HEK293 (cell line): ENCODE data around the gene TMEM184B.

Experiments
- CTCF ChIA-PET: fragments of 350-600 bp; formaldehyde crosslinking; extraction: SDS; loops from one replicate; lab custom pipeline; 2021; ENCODE audit warnings: antibody characterized with exemption; lab: Yijun Ruan, JAX
- POLR2A ChIA-PET: fragments of 300-600 bp; formaldehyde crosslinking; extraction: SDS; loops from one replicate; lab custom pipeline; 2020; ENCODE audit warnings: antibody characterized with exemption, inconsistent platforms; lab: Yijun Ruan, JAX
- H3K27ac ChIP-seq: fragments of 200-500 bp; sonication (Bioruptor generic); 2 replicates; pipeline ENCODE4 v1.5.1; 2014; ENCODE audit warnings: low read depth, low read length, control low read depth, inconsistent platforms; ENCODE audit errors: extremely low read depth
- H3K36me3 ChIP-seq, 2 experiments: fragments of 200-500 bp in 1 of 2; sonication (Bioruptor generic) in 1 of 2; 1 replicate in 1 of 2; 2 replicates in 1 of 2; pipeline ENCODE4 v1.5.1; 2014 to 2017; ENCODE audit warnings: inconsistent platforms in 2 of 2, low read length in 2 of 2; ENCODE audit not compliant: control insufficient read depth in 2 of 2, insufficient read depth in 1 of 2
- H3K4me1 ChIP-seq: fragments of 200-500 bp; sonication (Bioruptor generic); 2 replicates; pipeline ENCODE4 v1.5.1; 2014; ENCODE audit warnings: mild to moderate bottlenecking, low read length, inconsistent platforms; ENCODE audit not compliant: control insufficient read depth, insufficient read depth
- H3K4me3 ChIP-seq: 2 replicates; pipeline ENCODE4 v1.5.1; 2011; ENCODE audit warnings: low read depth, mild to moderate bottlenecking, control low read depth, low read length, moderate library complexity
- H3K9me3 ChIP-seq: fragments of 200-500 bp; sonication (Bioruptor generic); 2 replicates; pipeline ENCODE4 v1.5.1; 2014; ENCODE audit warnings: low read depth, low read length, inconsistent platforms; ENCODE audit not compliant: control insufficient read depth, insufficient read depth
- BCL11B ChIP-seq: fragments of 450-650 bp; formaldehyde crosslinking; IDR thresholded peaks from 2 replicates; pipeline ENCODE4 v1.5.1; 2016; ENCODE audit warnings: low read depth, missing biosample characterization, missing genetic modification characterization
- EGR2 ChIP-seq: fragments of 450-650 bp; formaldehyde crosslinking; IDR thresholded peaks from 2 replicates; pipeline ENCODE4 v1.5.1; 2016; ENCODE audit warnings: low read depth, missing biosample characterization, missing genetic modification characterization
- FEZF1 ChIP-seq: fragments of 450-650 bp; formaldehyde crosslinking; IDR thresholded peaks from 2 replicates; pipeline ENCODE4 v1.5.1; 2016; ENCODE audit warnings: missing biosample characterization, missing genetic modification characterization
- GLI2 ChIP-seq: fragments of 450-650 bp; formaldehyde crosslinking; IDR thresholded peaks from 2 replicates; pipeline ENCODE4; 2017; ENCODE audit warnings: missing biosample characterization, missing genetic modification characterization, low read depth, borderline replicate concordance
- IKZF3 ChIP-seq: fragments of 450-650 bp; IDR thresholded peaks from 2 replicates; pipeline ENCODE4 v1.5.0; 2018; ENCODE audit warnings: missing biosample characterization, mild to moderate bottlenecking, missing genetic modification characterization, moderate library complexity
- KLF7 ChIP-seq: fragments of 450-650 bp; formaldehyde crosslinking; IDR thresholded peaks from 2 replicates; pipeline ENCODE4 v1.5.1; 2016; ENCODE audit warnings: missing biosample characterization, missing genetic modification characterization, borderline replicate concordance
- SETDB1 ChIP-seq: IDR thresholded peaks from one replicate; pipeline ENCODE4 v1.6.1; 2017; ENCODE audit warnings: mild to moderate bottlenecking, low read length, moderate library complexity, mixed read lengths; ENCODE audit not compliant: insufficient read length
- YY2 ChIP-seq: fragments of 450-650 bp; formaldehyde crosslinking; IDR thresholded peaks from 2 replicates; pipeline ENCODE4 v1.5.1; 2016; ENCODE audit warnings: missing biosample characterization, missing genetic modification characterization
- ZBTB48 ChIP-seq: fragments of 450-650 bp; formaldehyde crosslinking; IDR thresholded peaks from 2 replicates; pipeline ENCODE4 v1.5.1; 2016; ENCODE audit warnings: missing biosample characterization, missing genetic modification characterization
- ZFP3 ChIP-seq: fragments of 450-650 bp; formaldehyde crosslinking; IDR thresholded peaks from 2 replicates; pipeline ENCODE4 v1.5.1; 2016; ENCODE audit warnings: low read depth, missing biosample characterization, missing genetic modification characterization
- ZNF140 ChIP-seq: fragments of 450-650 bp; formaldehyde crosslinking; IDR thresholded peaks from 2 replicates; pipeline ENCODE4 v1.5.1; 2016; ENCODE audit warnings: missing biosample characterization, missing genetic modification characterization
- ZNF18 ChIP-seq: fragments of 450-650 bp; formaldehyde crosslinking; IDR thresholded peaks from 2 replicates; pipeline ENCODE4 v1.5.1; 2016; ENCODE audit warnings: missing biosample characterization, missing genetic modification characterization
- ZNF48 ChIP-seq: fragments of 450-650 bp; formaldehyde crosslinking; IDR thresholded peaks from 2 replicates; pipeline ENCODE4 v1.5.1; 2016; ENCODE audit warnings: missing biosample characterization, missing genetic modification characterization
- ZNF501 ChIP-seq: fragments of 450-650 bp; formaldehyde crosslinking; IDR thresholded peaks from 2 replicates; pipeline ENCODE4 v1.5.1; 2016; ENCODE audit warnings: missing biosample characterization, missing genetic modification characterization
- ZNF521 ChIP-seq: fragments of 450-650 bp; formaldehyde crosslinking; IDR thresholded peaks from 2 replicates; pipeline ENCODE4 v1.5.1; 2017; ENCODE audit warnings: missing biosample characterization, mild to moderate bottlenecking, missing genetic modification characterization
- ZNF571 ChIP-seq: fragments of 450-650 bp; formaldehyde crosslinking; IDR thresholded peaks from 2 replicates; pipeline ENCODE4 v1.5.0; 2017; ENCODE audit warnings: missing biosample characterization, missing genetic modification characterization
- ZNF624 ChIP-seq: fragments of 450-650 bp; formaldehyde crosslinking; IDR thresholded peaks from 2 replicates; pipeline ENCODE4 v1.5.1; 2017; ENCODE audit warnings: missing biosample characterization, missing genetic modification characterization
- ZNF626 ChIP-seq: fragments of 450-650 bp; sonication (Bioruptor Pico); formaldehyde crosslinking; IDR thresholded peaks from 2 replicates; pipeline ENCODE4 v1.5.1; 2018; ENCODE audit warnings: missing biosample characterization, missing genetic modification characterization, inconsistent platforms
- ZNF629 ChIP-seq: fragments of 450-650 bp; formaldehyde crosslinking; IDR thresholded peaks from 2 replicates; pipeline ENCODE4 v1.5.1; 2017; ENCODE audit warnings: missing biosample characterization, missing genetic modification characterization
- ZNF768 ChIP-seq: fragments of 450-650 bp; formaldehyde crosslinking; IDR thresholded peaks from 2 replicates; pipeline ENCODE4 v1.5.1; 2018; ENCODE audit warnings: missing biosample characterization, mild to moderate bottlenecking, missing genetic modification characterization
- ZNF837 ChIP-seq: fragments of 450-650 bp; formaldehyde crosslinking; IDR thresholded peaks from 2 replicates; pipeline ENCODE4 v1.5.1; 2016; ENCODE audit warnings: missing biosample characterization, missing genetic modification characterization
- TF ChIP-seq, protein P1 (sequence below): fragments of 450-650 bp; formaldehyde crosslinking; IDR thresholded peaks from 2 replicates; pipeline ENCODE4 v1.5.1; 2016; ENCODE audit warnings: missing biosample characterization, missing genetic modification characterization, low read depth
- TF ChIP-seq, protein P2 (sequence below): fragments of 450-650 bp; formaldehyde crosslinking; IDR thresholded peaks from 2 replicates; pipeline ENCODE4 v1.5.1; 2016; ENCODE audit warnings: missing biosample characterization, missing genetic modification characterization
- TF ChIP-seq, protein P3 (sequence below): fragments of 450-650 bp; formaldehyde crosslinking; IDR thresholded peaks from 2 replicates; pipeline ENCODE4 v1.5.1; 2016; ENCODE audit warnings: missing biosample characterization, missing genetic modification characterization

The TMEM184B gene

DNA sequence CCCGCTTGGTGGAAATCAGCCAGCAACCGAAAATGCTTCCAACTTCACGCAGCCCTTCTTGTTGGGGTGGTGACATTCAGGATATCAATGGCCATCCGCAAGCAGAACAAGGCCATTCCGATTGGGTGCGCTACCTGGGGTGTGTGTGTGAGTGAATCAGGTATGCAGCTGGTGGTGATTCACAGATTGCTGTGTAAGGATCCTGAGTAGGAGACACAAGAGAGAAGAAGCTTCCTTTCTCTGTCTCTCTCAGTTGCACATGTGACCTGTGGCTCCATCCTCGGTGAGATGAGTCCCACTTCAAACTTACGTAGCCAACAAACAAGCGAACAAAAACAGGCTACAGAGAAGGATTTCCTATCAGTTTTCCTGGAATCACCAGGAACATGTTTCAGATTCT lies 9.6 kb upstream of the TMEM184B start:
- H3K9me3 ChIP-seq: no peaks in the 10 kb centered on the region
- TF ChIP-seq SETDB1: no peak
- no peak for TF ChIP-seq ZNF18 (tag by site-specific recombination)
- no peak for TF ChIP-seq EGR2 (tag by site-specific recombination)
- no peak for TF ChIP-seq ZNF629 (tag by site-specific recombination)
- TF ChIP-seq, protein P1, sequence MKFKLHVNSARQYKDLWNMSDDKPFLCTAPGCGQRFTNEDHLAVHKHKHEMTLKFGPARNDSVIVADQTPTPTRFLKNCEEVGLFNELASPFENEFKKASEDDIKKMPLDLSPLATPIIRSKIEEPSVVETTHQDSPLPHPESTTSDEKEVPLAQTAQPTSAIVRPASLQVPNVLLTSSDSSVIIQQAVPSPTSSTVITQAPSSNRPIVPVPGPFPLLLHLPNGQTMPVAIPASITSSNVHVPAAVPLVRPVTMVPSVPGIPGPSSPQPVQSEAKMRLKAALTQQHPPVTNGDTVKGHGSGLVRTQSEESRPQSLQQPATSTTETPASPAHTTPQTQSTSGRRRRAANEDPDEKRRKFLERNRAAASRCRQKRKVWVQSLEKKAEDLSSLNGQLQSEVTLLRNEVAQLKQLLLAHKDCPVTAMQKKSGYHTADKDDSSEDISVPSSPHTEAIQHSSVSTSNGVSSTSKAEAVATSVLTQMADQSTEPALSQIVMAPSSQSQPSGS (tag by site-specific recombination): no peak
- TF ChIP-seq ZNF837 (tag by site-specific recombination): no peak
- no peak for TF ChIP-seq ZFP3 (tag by site-specific recombination)
- no peak for TF ChIP-seq ZNF626 (tag by site-specific recombination)
- no peak for TF ChIP-seq ZNF140
- TF ChIP-seq IKZF3: no peak
- no peak for TF ChIP-seq ZNF501
- no peak for TF ChIP-seq ZNF571 (tag by site-specific recombination)
- TF ChIP-seq KLF7 (tag by site-specific recombination): no peak
- TF ChIP-seq ZNF521 (tag by site-specific recombination): no peak
- TF ChIP-seq, all 188 proteins: peak for 0
- Histone ChIP-seq H3K4me1 (0 out of 2 replicates have a peak, but pooled peaks cover 5% of the 10 kb centered on the region), H3K4me3 (no peak overlapping the region), H3K27ac (no peak overlapping the region), H3K36me3 (peaks cover 0 to 9% of the 10 kb centered on the region in 2 experiments; a peak in 1 of 3 replicates)
- ChIA-PET POLR2A (no interaction called here), CTCF (interaction anchor here (1.0 kb wide), 1 partner anchor 69 kb away, joined by 4 read pairs; no protein-coding TSS in a partner anchor)

GRCh38 chr22:38276166-38276565 lies 3.4 kb upstream of the TMEM184B start:
- 0 out of 2 replicates have a peak, but pooled peaks cover under 1% of the 10 kb centered on the region for H3K4me1 ChIP-seq
- TF ChIP-seq YY2 (tag by site-specific recombination) (no peak), FEZF1 (tag by site-specific recombination) (no peak), BCL11B (tag by site-specific recombination) (no peak), GLI2 (tag by site-specific recombination) (no peak), ZNF624 (tag by site-specific recombination) (no peak), ZNF768 (tag by site-specific recombination) (no peak), ZNF48 (tag by site-specific recombination) (no peak), ZBTB48 (tag by site-specific recombination) (no peak)
- TF ChIP-seq, protein P2, sequence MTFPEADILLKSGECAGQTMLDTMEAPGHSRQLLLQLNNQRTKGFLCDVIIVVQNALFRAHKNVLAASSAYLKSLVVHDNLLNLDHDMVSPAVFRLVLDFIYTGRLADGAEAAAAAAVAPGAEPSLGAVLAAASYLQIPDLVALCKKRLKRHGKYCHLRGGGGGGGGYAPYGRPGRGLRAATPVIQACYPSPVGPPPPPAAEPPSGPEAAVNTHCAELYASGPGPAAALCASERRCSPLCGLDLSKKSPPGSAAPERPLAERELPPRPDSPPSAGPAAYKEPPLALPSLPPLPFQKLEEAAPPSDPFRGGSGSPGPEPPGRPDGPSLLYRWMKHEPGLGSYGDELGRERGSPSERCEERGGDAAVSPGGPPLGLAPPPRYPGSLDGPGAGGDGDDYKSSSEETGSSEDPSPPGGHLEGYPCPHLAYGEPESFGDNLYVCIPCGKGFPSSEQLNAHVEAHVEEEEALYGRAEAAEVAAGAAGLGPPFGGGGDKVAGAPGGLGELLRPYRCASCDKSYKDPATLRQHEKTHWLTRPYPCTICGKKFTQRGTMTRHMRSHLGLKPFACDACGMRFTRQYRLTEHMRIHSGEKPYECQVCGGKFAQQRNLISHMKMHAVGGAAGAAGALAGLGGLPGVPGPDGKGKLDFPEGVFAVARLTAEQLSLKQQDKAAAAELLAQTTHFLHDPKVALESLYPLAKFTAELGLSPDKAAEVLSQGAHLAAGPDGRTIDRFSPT (tag by site-specific recombination): no peak
- TF ChIP-seq, protein P3, sequence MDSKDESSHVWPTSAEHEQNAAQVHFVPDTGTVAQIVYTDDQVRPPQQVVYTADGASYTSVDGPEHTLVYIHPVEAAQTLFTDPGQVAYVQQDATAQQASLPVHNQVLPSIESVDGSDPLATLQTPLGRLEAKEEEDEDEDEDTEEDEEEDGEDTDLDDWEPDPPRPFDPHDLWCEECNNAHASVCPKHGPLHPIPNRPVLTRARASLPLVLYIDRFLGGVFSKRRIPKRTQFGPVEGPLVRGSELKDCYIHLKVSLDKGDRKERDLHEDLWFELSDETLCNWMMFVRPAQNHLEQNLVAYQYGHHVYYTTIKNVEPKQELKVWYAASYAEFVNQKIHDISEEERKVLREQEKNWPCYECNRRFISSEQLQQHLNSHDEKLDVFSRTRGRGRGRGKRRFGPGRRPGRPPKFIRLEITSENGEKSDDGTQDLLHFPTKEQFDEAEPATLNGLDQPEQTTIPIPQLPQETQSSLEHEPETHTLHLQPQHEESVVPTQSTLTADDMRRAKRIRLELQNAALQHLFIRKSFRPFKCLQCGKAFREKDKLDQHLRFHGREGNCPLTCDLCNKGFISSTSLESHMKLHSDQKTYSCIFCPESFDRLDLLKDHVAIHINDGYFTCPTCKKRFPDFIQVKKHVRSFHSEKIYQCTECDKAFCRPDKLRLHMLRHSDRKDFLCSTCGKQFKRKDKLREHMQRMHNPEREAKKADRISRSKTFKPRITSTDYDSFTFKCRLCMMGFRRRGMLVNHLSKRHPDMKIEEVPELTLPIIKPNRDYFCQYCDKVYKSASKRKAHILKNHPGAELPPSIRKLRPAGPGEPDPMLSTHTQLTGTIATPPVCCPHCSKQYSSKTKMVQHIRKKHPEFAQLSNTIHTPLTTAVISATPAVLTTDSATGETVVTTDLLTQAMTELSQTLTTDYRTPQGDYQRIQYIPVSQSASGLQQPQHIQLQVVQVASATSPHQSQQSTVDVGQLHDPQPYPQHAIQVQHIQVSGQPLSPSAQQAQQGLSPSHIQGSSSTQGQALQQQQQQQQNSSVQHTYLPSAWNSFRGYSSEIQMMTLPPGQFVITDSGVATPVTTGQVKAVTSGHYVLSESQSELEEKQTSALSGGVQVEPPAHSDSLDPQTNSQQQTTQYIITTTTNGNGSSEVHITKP (tag by site-specific recombination): no peak
- ChIA-PET CTCF (interaction anchor here (1.7 kb wide), 1 partner anchor 224 kb away, joined by 4 read pairs; no protein-coding TSS in a partner anchor), POLR2A (no interaction called here)
- H3K4me3 ChIP-seq: no peak overlapping the region
- H3K27ac ChIP-seq: no peak overlapping the region
- H3K36me3 ChIP-seq: peaks cover 0 to under 1% of the 10 kb centered on the region in 2 experiments; a peak in 1 of 3 replicates
- H3K9me3 ChIP-seq: no peaks in the 10 kb centered on the region
